GM18502 (cell line): Measurements from ENCODE around the gene RPS6KA5.
A peak's percentile ranks its signal among the peaks of the same experiment; 100 is the strongest.
"Not testable (repeated sequence)": the region's sequence is repeated elsewhere in the genome, so short reads cannot be mapped to it uniquely, and the experiment has no call there.

ENCODE experiments used
- ATAC-seq: cut with Tn5 transposase; IDR thresholded peaks from one replicate; pipeline ENCODE4 v1.9.1; 2021; ENCODE audit warnings: mild to moderate bottlenecking; ENCODE audit not compliant: unreplicated experiment, poor library complexity

Gene RPS6KA5

DNA sequence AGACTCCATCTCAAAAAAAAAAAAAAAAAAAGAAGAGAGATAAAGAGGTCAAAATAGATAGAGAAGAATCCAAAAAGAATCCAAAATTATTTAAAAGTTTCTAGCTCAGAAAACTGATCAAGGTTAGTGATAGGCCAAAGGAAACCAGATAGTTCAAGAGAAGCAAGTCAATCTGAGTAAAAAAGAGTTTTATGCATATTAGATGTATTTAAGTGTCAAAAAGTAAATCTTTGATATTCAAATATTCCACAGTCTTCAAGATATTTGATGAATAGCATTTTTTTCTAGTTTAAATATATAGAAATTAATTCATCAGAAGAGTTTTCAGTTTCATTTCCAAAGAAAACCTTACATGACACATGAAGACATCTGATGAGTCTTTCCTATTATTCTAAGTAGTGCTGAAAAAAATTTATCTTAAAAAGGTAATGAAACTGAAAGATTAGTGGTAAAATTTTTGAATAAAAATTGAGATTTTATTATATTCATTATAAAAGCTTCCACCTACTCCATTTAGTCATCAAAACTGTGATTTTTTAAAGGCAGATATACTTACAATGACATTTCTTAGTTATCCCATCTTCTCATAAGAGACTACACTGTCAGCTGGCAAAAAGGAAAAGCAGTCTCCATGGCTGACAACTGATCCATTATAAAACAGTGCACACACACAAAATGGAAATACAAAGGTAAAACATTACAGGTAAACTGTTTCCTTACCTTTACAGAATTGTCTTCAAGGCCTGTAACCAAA is 68.6 kb downstream of the RPS6KA5 start:
- no peak for ATAC-seq

DNA sequence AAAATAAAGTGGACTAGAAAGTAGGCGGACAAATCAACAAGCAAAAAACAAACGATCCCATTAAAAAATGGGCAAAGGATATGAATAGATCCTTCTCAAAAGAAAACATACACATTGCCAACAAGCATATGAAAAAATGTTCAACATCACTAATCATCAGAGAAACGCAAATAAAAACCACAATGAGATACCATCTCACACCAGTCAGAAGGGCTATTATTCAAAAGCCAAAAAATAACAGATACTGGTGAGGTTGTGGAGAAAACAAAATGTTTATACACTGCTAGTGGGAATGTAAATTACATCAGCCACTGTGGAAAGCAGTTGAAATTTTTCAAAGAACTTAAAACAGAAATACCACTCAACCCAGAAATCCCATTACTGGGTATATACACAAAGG is 70.3 kb downstream of the RPS6KA5 start:
- no peak for ATAC-seq

- ATAC-seq, result no peak
These were observed 73.3 kb downstream of the RPS6KA5 start for GRCh38 chr14:90987140-90987539.

DNA sequence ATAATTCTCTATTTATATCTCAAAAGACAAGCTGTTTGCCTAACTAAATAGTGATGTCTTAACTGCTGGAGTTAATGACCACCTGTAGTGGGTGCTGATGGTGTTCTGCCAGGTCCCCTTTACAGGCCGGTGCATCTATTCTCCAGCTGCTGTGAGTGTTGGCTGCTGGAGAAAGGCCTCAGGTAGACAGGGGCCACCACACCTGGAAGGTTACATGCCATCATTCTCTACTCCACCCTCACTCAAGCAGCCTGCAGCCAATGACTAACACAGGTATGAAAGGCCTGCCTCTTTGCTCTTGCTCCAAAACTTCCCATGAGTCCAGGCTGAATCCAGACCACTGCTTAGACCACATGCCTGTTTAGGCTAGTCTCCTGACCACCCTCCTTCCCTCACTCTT is 73.9 kb downstream of the RPS6KA5 start:
- no peak for ATAC-seq

DNA sequence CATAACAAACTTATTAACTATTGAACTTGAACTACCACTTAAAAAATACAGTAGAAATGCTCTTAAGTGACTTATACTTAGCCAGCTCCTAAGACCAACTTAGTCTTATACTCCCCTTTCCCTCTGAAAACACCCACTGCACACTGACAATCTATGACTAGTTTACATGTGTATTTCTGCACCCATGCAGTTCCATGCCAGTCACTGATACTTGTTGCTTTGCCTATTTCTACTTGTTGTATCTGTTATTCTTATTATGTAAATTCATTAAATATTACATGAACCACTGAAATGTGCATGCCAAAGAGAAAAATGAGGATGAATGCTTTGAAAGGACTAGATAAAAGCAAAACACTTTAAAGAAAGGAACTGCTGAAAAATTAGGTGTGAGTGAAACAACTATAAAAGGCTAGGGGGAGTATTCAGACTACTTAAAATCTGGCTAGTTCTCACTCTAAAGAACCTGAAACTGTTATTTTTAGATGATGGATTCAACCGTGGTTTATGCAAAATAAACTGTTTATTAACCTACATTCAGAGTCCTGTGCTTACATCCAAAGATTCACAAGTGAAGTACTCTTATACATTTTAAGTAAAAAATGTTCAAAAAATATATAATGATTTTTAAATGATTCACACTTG is 74.7 kb downstream of the RPS6KA5 start:
- ATAC-seq, result peak; percentile 73

DNA sequence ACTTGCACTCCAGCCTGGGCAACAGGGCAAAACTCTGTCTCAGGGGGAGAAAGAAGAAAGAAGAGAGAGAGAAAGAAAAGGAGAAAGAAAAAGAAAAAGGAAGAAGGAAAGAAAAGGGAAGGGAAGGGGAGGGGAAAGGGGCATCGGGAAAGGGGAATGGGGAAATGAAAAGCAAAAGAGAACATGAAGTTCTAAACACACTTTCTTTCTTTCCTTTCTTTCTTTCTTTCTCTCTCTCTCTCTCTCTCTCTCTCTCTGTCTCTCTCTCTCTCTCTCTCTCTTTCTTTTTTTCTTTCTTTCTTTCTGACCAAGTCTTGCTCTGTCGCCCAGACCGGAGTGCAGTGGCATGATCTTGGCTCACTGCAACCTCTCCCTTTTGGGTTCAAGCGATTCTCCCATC is 76.9 kb downstream of the RPS6KA5 start:
- ATAC-seq, result no peak

- no peak for ATAC-seq
These were observed 78.8 kb downstream of the RPS6KA5 start for GRCh38 chr14:90981636-90982035.

DNA sequence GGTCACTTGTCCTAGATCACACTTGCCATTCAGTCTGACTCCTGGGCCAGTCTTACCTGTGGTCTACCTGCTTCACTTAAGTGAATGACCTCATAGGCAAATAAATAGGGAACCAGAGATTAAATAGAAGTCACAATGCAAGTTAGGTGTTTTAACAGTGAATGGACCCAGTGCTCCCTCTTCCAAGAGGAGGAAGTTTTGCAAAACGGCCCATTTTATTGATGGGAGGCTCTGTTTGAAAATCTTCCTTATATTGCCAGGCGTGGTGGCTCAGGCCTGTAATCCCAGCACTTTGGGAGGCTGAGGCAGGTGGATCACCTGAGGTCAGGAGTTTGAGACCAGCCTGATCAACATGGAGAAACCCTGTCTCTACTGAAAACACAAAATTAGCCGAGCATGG is 79.8 kb downstream of the RPS6KA5 start:
- not testable (repeated sequence) for ATAC-seq

- no peak for ATAC-seq
These were observed 80.9 kb downstream of the RPS6KA5 start for GRCh38 chr14:90979515-90979914.

GRCh38 chr14:90976101-90976500 is 84.3 kb downstream of the RPS6KA5 start:
- no peak for ATAC-seq

- ATAC-seq, result no peak
These were observed 88.8 kb downstream of the RPS6KA5 start for GRCh38 chr14:90971687-90972086.

- ATAC-seq, result no peak
These were observed 90.3 kb downstream of the RPS6KA5 start for GRCh38 chr14:90970167-90970600.

GRCh38 chr14:90969531-90970166 is 90.8 kb downstream of the RPS6KA5 start:
- ATAC-seq, result no peak

GRCh38 chr14:90968025-90968424 is 92.4 kb downstream of the RPS6KA5 start:
- ATAC-seq, result no peak

DNA sequence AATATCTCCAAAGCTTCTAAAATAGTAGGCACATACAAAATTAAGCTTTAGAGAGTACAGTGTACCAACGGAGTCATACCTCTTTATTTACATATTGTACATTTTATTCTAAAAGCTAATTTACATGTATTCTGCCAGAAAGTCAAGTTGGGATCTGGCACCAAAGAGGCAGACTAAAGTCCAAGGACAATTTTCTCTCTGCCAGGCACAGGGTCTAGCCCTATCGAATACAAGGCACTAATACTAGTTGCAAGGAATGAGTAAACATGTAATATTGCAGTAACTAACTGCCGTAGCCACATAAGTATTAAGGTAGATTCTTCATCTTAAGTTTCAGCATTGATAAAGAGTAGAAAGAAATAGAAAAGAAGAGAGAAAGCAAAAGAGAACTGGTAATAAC is 93.9 kb downstream of the RPS6KA5 start:
- ATAC-seq, result no peak

DNA sequence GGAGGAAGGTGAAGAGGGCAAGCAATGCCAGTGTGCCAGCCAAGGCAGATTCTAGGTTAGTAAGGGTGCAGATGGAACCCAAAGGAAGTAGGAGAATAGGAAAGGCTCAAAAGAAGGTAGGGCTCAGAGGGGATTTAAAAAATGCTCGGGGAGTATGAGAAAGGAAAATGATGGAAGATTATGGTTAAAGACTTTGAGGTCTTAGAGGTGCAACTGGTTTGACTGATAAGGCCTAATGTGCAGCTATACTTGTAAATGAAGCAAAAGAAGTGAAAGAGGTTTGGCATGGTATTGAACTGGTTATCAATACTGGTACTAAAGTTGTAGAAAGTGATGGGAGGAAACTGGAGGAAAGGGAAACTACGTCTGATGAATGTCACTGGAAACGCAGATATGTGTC is 94.7 kb downstream of the RPS6KA5 start:
- no peak for ATAC-seq

GRCh38 chr14:90963343-90963742 is 97.1 kb downstream of the RPS6KA5 start:
- ATAC-seq, result no peak

DNA sequence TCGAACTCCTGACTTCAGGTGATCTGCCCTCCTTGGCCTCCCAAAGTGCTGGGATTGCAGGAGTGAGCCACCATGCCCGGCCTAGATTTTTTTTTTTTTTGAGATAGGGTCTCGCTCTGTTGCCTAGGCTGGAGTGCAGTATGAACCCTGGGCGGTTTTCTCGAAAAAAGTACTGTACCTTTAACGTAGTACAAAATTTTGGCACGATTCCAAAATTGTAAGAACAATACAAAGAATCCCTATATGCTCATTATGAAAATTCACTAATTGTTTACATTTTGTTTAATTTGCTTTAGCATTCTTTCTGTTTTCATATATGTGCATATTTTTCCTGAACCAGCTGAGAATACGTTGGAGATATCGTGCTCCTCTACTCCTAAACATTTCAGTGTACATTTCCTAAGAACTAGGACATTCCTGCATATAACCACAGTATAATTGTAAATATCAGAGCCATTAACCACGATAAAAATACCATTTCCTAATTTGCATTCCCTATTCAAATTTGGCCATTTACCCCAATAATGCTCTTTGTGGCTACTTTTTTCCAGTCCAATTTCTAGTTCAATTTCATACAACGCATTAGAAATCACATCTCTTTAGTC is 97.8 kb downstream of the RPS6KA5 start:
- no peak for ATAC-seq

GRCh38 chr14:90960818-90961217 is 99.6 kb downstream of the RPS6KA5 start:
- ATAC-seq, result no peak

GRCh38 chr14:90959344-90959743 is 101.1 kb downstream of the RPS6KA5 start:
- no peak for ATAC-seq

- ATAC-seq, result no peak
These were observed 104.2 kb downstream of the RPS6KA5 start for GRCh38 chr14:90956273-90956672.
